Measurements from ENCODE around the gene NPW. TPM values are rescaled to one million over a fixed set of nuclear protein-coding genes. Genes with fewer than 3 reads are reported as not detected.

Gene NPW
- polyA plus RNA-seq, 1 experiment, result 0.66 TPM

- H3K4me3 ChIP-seq (ENCODE audit: low read depth, low read length), result peak overlapping the region; percentile 64
- no peak overlapping the region for H3K27ac ChIP-seq (ENCODE audit: low read depth, low read length)
- no peak for TF ChIP-seq CTCF (IDR thresholded peaks at IDR 0.05; ENCODE audit: low read depth, low read length)
- no peaks in the 10 kb centered on the region for H3K27me3 ChIP-seq (ENCODE audit: control insufficient read depth, insufficient read depth, low read length)
- ChIA-PET POLR2A (interaction anchor here (0.6 to 3.0 kb wide), 3 partner anchors 9 to 148 kb away, joined by 4 to 13 read pairs (median 9); partner anchors contain the start of genes RPS2 and TRAF7), CTCF (interaction anchor here (1.0 to 1.6 kb wide), 2 partner anchors 9 to 133 kb away, joined by 4 to 10 read pairs; no protein-coding TSS in a partner anchor)
- no peaks in the 10 kb centered on the region; the same call in 1 of the 2 replicates for H3K9me3 ChIP-seq (ENCODE audit: control insufficient read depth, insufficient read depth, low read length)
- DNase-seq (ENCODE audit: low read depth, low spot score), result no peak
Observed at GRCh38 chr16:2007081-2007836, 12.3 kb upstream of the NPW start.

- POLR2A ChIA-PET, result interaction anchor here (1.3 to 3.0 kb wide), 2 partner anchors 43 to 147 kb away, joined by 4 to 13 read pairs; partner anchors contain the start of genes RPS2 and TRAF7
Observed at GRCh38 chr16:2008009-2008526, 11.5 kb upstream of the NPW start.

GRCh38 chr16:2008631-2009163 lies 10.9 kb upstream of the NPW start:
- ChIA-PET POLR2A (interaction anchor here (1.3 to 3.0 kb wide), 2 partner anchors 44 to 147 kb away, joined by 4 to 13 read pairs; partner anchors contain the start of genes RPS2 and TRAF7), CTCF (interaction anchor here (1.0 to 1.6 kb wide), 3 partner anchors 8 to 132 kb away, joined by 4 to 9 read pairs (median 4); no protein-coding TSS in a partner anchor)
- Histone ChIP-seq H3K27me3 (ENCODE audit: control insufficient read depth, insufficient read depth, low read length) (no peaks in the 10 kb centered on the region), H3K27ac (ENCODE audit: low read depth, low read length) (peak overlapping the region; percentile 70), H3K9me3 (ENCODE audit: control insufficient read depth, insufficient read depth, low read length) (no peaks in the 10 kb centered on the region; the same call in 1 of the 2 replicates), H3K4me3 (ENCODE audit: low read depth, low read length) (peak overlapping the region; percentile 64)
- no peak for DNase-seq (ENCODE audit: low read depth, low spot score)
- no peak for TF ChIP-seq CTCF (IDR thresholded peaks at IDR 0.05; ENCODE audit: low read depth, low read length)

More at GRCh38 chr16:2008009-2008526, 11.5 kb upstream of the NPW start:
- H3K4me3 ChIP-seq (ENCODE audit: low read depth, low read length), result peak overlapping the region; percentile 64
- CTCF ChIA-PET, result interaction anchor here (1.0 to 1.6 kb wide), 3 partner anchors 8 to 133 kb away, joined by 4 to 10 read pairs (median 9); no protein-coding TSS in a partner anchor
- no peak for DNase-seq (ENCODE audit: low read depth, low spot score)
- TF ChIP-seq CTCF (IDR thresholded peaks at IDR 0.05; ENCODE audit: low read depth, low read length), result no peak
- no peaks in the 10 kb centered on the region; the same call in 1 of the 2 replicates for H3K9me3 ChIP-seq (ENCODE audit: control insufficient read depth, insufficient read depth, low read length)
- H3K27me3 ChIP-seq (ENCODE audit: control insufficient read depth, insufficient read depth, low read length), result no peaks in the 10 kb centered on the region
- H3K27ac ChIP-seq (ENCODE audit: low read depth, low read length), result no peak overlapping the region

GRCh38 chr16:2009164-2009711 lies 10.3 kb upstream of the NPW start:
- DNase-seq (ENCODE audit: low read depth, low spot score), result no peak
- H3K9me3 ChIP-seq (ENCODE audit: control insufficient read depth, insufficient read depth, low read length), result no peaks in the 10 kb centered on the region; the same call in 1 of the 2 replicates
- peak overlapping the region; percentile 64 for H3K4me3 ChIP-seq (ENCODE audit: low read depth, low read length)
- ChIA-PET CTCF (interaction anchor here (1.0 to 1.6 kb wide), 3 partner anchors 7 to 131 kb away, joined by 4 to 9 read pairs (median 4); no protein-coding TSS in a partner anchor), POLR2A (interaction anchor here (3.0 kb wide), 1 partner anchor 44 kb away, joined by 13 read pairs; the partner anchor contains the start of gene RPS2)
- no peaks in the 10 kb centered on the region for H3K27me3 ChIP-seq (ENCODE audit: control insufficient read depth, insufficient read depth, low read length)
- peak overlapping the region; percentile 70 for H3K27ac ChIP-seq (ENCODE audit: low read depth, low read length)
- no peak for TF ChIP-seq CTCF (IDR thresholded peaks at IDR 0.05; ENCODE audit: low read depth, low read length)

Data from AG04450 (cell line).